ENCODE results near the gene ADA. TPM values are rescaled to one million over a fixed set of nuclear protein-coding genes. Genes with fewer than 3 reads are reported as not detected.

Gene ADA
- total RNA-seq, 2 donors from 2014 or later, result 30.4 to 32.5 TPM

Other genes with a start within 250 kb of the ADA start
- gene TTPAL, start 175.8 kb downstream of the ADA start, total RNA-seq, result 10 to 100 TPM; 15.5 to 23.0 TPM
- 10 to 100 TPM; 68.7 to 86.8 TPM for gene SERINC3, start 129.6 kb downstream of the ADA start, total RNA-seq
- 10 to 100 TPM in 1 of 2 donors, 1 to 10 TPM in 1; 4.4 to 11.9 TPM for gene PKIG, start 69.1 kb downstream of the ADA start, total RNA-seq
- gene CCN5, start 63.7 kb upstream of the ADA start, total RNA-seq, result not detected
- gene KCNK15, start 94.2 kb upstream of the ADA start, total RNA-seq, result under 1 TPM; 0.09 to 0.11 TPM
- under 1 TPM in 1 of 2 donors, not detected in 1; 0.13 TPM for gene RIMS4, start 158.8 kb upstream of the ADA start, total RNA-seq
- 100 to 1,000 TPM; 130 to 236 TPM for gene YWHAB, start 234.0 kb upstream of the ADA start, total RNA-seq